WTC11 (cell line): ENCODE measurements around the gene GPR150. TPM values are rescaled to one million over a fixed set of nuclear protein-coding genes. Genes with fewer than 3 reads are reported as not detected.

Source experiments
- ATAC-seq: fragments of 200-7000 bp; cut with Tn5 transposase; 2 replicates; pipeline ENCODE4 v1.10.0; 2021; ENCODE audit warnings: mild to moderate bottlenecking, moderate library complexity
- CTCF ChIA-PET: fragments of 300-600 bp; sonication (Branson Sonifier 250); formaldehyde crosslinking; loops from one replicate; lab custom pipeline; 2021; ENCODE audit warnings: antibody characterized with exemption; lab: Charles Lee
- POLR2A ChIA-PET: fragments of 350-600 bp; sonication (Branson Sonifier 250); formaldehyde crosslinking; loops from one replicate; lab custom pipeline; 2021; ENCODE audit warnings: antibody characterized with exemption; lab: Charles Lee
- DNase-seq: peaks from one replicate; pipeline ENCODE4 v3.0.0; 2021; ENCODE audit warnings: low spot score
- H3K27ac Mint-ChIP-seq: 2 replicates; pipeline ENCODE4 v1.8.0; 2021; ENCODE audit warnings: mixed read lengths
- H3K27me3 Mint-ChIP-seq: 2 replicates; pipeline ENCODE4 v1.8.0; 2021; ENCODE audit warnings: low read depth, mild to moderate bottlenecking, moderate library complexity, mixed read lengths
- H3K36me3 Mint-ChIP-seq: 2 replicates; pipeline ENCODE4 v1.8.0; 2021; ENCODE audit warnings: mixed read lengths
- H3K4me1 Mint-ChIP-seq: 2 replicates; pipeline ENCODE4 v1.8.0; 2022; ENCODE audit warnings: mixed read lengths
- H3K4me3 Mint-ChIP-seq: 2 replicates; pipeline ENCODE4 v1.8.0; 2021; ENCODE audit warnings: mild to moderate bottlenecking, moderate library complexity, mixed read lengths
- H3K9me3 Mint-ChIP-seq: 2 replicates; pipeline ENCODE4 v1.8.0; 2021; ENCODE audit warnings: mixed read lengths
- ARID4B ChIP-seq: sonication (generic); formaldehyde crosslinking; IDR thresholded peaks from 2 replicates; pipeline ENCODE4 v1.8.0; 2023; ENCODE audit warnings: missing genetic modification reagents, mild to moderate bottlenecking, borderline replicate concordance
- EMX1 ChIP-seq: fragments of 250-450 bp; sonication (Bioruptor Pico); IDR thresholded peaks from 2 replicates; pipeline ENCODE4 v1.8.0; 2021; ENCODE audit warnings: mild to moderate bottlenecking
- FOXJ3 ChIP-seq: sonication (generic); formaldehyde crosslinking; IDR thresholded peaks from 2 replicates; pipeline ENCODE4 v1.9.0; 2021; ENCODE audit warnings: missing genetic modification reagents, mild to moderate bottlenecking, borderline replicate concordance
- FOXP1 ChIP-seq: sonication (generic); formaldehyde crosslinking; IDR thresholded peaks from 2 replicates; pipeline ENCODE4 v1.8.0; 2022; ENCODE audit warnings: missing genetic modification reagents, mild to moderate bottlenecking, moderate library complexity, borderline replicate concordance
- GABPB1 ChIP-seq: sonication (generic); formaldehyde crosslinking; IDR thresholded peaks from 2 replicates; pipeline ENCODE4 v1.8.1; 2023; ENCODE audit warnings: mild to moderate bottlenecking, missing genetic modification reagents
- JUN ChIP-seq: sonication (generic); formaldehyde crosslinking; IDR thresholded peaks from 2 replicates; pipeline ENCODE4 v1.8.0; 2023; ENCODE audit warnings: mild to moderate bottlenecking, missing genetic modification reagents
- MAX ChIP-seq: sonication (generic); formaldehyde crosslinking; IDR thresholded peaks from 2 replicates; pipeline ENCODE4 v1.8.0; 2022; ENCODE audit warnings: mild to moderate bottlenecking, missing genetic modification reagents
- NFATC4 ChIP-seq: fragments of 250-450 bp; sonication (Bioruptor Pico); IDR thresholded peaks from 2 replicates; pipeline ENCODE4 v1.9.0; 2021; ENCODE audit warnings: mild to moderate bottlenecking
- NR3C1 ChIP-seq: sonication (generic); formaldehyde crosslinking; conservative IDR thresholded peaks from 2 replicates; pipeline ENCODE4 v1.8.1; 2023; ENCODE audit warnings: low read depth, mild to moderate bottlenecking, missing genetic modification reagents
- ZBTB21 ChIP-seq: sonication (generic); formaldehyde crosslinking; IDR thresholded peaks from 2 replicates; pipeline ENCODE4 v1.8.1; 2023; ENCODE audit warnings: mild to moderate bottlenecking, missing genetic modification reagents, borderline replicate concordance
- ZBTB43 ChIP-seq: sonication (generic); formaldehyde crosslinking; IDR thresholded peaks from 2 replicates; pipeline ENCODE4 v1.8.1; 2023; ENCODE audit warnings: mild to moderate bottlenecking, missing genetic modification reagents
- ZNF263 ChIP-seq: sonication (generic); formaldehyde crosslinking; IDR thresholded peaks from 2 replicates; pipeline ENCODE4 v1.8.1; 2022; ENCODE audit warnings: low read depth, mild to moderate bottlenecking, moderate library complexity, missing genetic modification reagents
- total RNA-seq: library from RNA; stranded (reverse); gene quantifications from 3 replicates; pipeline ENCODE4 v1.2.3, GENCODE V29; 2021
- TF ChIP-seq, protein P1 (sequence below): fragments of 250-450 bp; sonication (Bioruptor Pico); IDR thresholded peaks from 2 replicates; pipeline ENCODE4 v1.8.0; 2021; ENCODE audit warnings: mild to moderate bottlenecking
- TF ChIP-seq, protein P2 (sequence below): sonication (generic); formaldehyde crosslinking; IDR thresholded peaks from 2 replicates; pipeline ENCODE4 v1.8.1; 2023; ENCODE audit warnings: mild to moderate bottlenecking, missing genetic modification reagents, moderate library complexity
- TF ChIP-seq, protein P3 (sequence below): sonication (generic); formaldehyde crosslinking; IDR thresholded peaks from 2 replicates; pipeline ENCODE4 v1.8.0; 2022; ENCODE audit warnings: mild to moderate bottlenecking, missing genetic modification reagents
- TF ChIP-seq, protein P4 (sequence below): sonication (generic); formaldehyde crosslinking; IDR thresholded peaks from 2 replicates; pipeline ENCODE4 v1.8.0; 2022; ENCODE audit warnings: mild to moderate bottlenecking, missing genetic modification reagents
- TF ChIP-seq, protein P5 (sequence below): sonication (generic); formaldehyde crosslinking; IDR thresholded peaks from 2 replicates; pipeline ENCODE4 v1.8.0; 2023; ENCODE audit warnings: missing genetic modification reagents
- TF ChIP-seq, protein P6 (sequence below): fragments of 250-450 bp; sonication (Bioruptor Pico); IDR thresholded peaks from 2 replicates; pipeline ENCODE4 v1.9.0; 2021; ENCODE audit warnings: mild to moderate bottlenecking

The GPR150 gene
- total RNA-seq, 1 experiment from 2014 or later = 0.13 TPM

GRCh38 chr5:95583992-95584391 lies 35.9 kb upstream of the GPR150 start (continued):
- TF ChIP-seq, protein P1, sequence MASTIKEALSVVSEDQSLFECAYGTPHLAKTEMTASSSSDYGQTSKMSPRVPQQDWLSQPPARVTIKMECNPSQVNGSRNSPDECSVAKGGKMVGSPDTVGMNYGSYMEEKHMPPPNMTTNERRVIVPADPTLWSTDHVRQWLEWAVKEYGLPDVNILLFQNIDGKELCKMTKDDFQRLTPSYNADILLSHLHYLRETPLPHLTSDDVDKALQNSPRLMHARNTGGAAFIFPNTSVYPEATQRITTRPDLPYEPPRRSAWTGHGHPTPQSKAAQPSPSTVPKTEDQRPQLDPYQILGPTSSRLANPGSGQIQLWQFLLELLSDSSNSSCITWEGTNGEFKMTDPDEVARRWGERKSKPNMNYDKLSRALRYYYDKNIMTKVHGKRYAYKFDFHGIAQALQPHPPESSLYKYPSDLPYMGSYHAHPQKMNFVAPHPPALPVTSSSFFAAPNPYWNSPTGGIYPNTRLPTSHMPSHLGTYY (CRISPR knock-in tag) = no peak
- TF ChIP-seq EMX1 (CRISPR knock-in tag) (no peak), NR3C1 (CRISPR knock-in tag) (no peak), MAX (CRISPR knock-in tag) (no peak), ZBTB43 (no peak), JUN (CRISPR knock-in tag) (no peak), NFATC4 (CRISPR knock-in tag) (no peak)
- TF ChIP-seq, protein P2, sequence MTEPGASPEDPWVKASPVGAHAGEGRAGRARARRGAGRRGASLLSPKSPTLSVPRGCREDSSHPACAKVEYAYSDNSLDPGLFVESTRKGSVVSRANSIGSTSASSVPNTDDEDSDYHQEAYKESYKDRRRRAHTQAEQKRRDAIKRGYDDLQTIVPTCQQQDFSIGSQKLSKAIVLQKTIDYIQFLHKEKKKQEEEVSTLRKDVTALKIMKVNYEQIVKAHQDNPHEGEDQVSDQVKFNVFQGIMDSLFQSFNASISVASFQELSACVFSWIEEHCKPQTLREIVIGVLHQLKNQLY (CRISPR knock-in tag) = no peak
- TF ChIP-seq, protein P3, sequence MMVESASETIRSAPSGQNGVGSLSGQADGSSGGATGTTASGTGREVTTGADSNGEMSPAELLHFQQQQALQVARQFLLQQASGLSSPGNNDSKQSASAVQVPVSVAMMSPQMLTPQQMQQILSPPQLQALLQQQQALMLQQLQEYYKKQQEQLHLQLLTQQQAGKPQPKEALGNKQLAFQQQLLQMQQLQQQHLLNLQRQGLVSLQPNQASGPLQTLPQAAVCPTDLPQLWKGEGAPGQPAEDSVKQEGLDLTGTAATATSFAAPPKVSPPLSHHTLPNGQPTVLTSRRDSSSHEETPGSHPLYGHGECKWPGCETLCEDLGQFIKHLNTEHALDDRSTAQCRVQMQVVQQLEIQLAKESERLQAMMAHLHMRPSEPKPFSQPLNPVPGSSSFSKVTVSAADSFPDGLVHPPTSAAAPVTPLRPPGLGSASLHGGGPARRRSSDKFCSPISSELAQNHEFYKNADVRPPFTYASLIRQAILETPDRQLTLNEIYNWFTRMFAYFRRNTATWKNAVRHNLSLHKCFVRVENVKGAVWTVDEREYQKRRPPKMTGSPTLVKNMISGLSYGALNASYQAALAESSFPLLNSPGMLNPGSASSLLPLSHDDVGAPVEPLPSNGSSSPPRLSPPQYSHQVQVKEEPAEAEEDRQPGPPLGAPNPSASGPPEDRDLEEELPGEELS (CRISPR knock-in tag) = no peak
- TF ChIP-seq, all 79 proteins: peak for 0

DNA sequence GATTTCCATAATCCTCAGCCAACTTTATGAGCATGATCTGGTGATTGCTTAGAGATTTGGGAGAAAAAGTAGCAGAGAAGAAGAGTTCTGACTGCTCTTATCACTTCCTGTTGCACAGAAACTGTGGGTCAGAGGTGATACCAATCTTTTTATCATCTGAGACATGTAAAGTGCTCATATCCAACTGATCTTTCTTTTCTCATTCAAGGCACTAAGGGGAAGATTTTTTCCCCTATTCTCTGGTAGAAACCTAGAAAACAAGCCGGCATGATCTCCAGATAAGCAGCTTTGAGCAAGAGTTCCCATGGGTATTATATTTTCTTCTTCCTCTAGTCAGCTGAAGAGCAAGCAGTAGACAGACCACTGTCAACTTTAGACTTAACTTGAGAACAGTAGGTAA lies 29.0 kb upstream of the GPR150 start:
- Mint-ChIP-seq H3K4me1 (no peaks in the 10 kb centered on the region; the same call in 1 of the 2 replicates), H3K27ac (no peak overlapping the region), H3K4me3 (no peak overlapping the region), H3K36me3 (no peaks in the 10 kb centered on the region; the same call in 1 of the 2 replicates), H3K9me3 (no peaks in the 10 kb centered on the region), H3K27me3 (no peaks in the 10 kb centered on the region)
- no peak for TF ChIP-seq GABPB1
- no peak for TF ChIP-seq ZBTB21 (CRISPR knock-in tag)
- DNase-seq = no peak
- POLR2A ChIA-PET = no interaction called here
- no peak for ATAC-seq
- CTCF ChIA-PET = no interaction called here

- Mint-ChIP-seq H3K4me3 (no peak overlapping the region), H3K4me1 (no peaks in the 10 kb centered on the region; the same call in 1 of the 2 replicates), H3K36me3 (no peaks in the 10 kb centered on the region; the same call in 1 of the 2 replicates), H3K27me3 (no peaks in the 10 kb centered on the region), H3K9me3 (no peaks in the 10 kb centered on the region), H3K27ac (no peak overlapping the region)
- TF ChIP-seq, protein P3 (CRISPR knock-in tag) = no peak
- TF ChIP-seq, protein P4, sequence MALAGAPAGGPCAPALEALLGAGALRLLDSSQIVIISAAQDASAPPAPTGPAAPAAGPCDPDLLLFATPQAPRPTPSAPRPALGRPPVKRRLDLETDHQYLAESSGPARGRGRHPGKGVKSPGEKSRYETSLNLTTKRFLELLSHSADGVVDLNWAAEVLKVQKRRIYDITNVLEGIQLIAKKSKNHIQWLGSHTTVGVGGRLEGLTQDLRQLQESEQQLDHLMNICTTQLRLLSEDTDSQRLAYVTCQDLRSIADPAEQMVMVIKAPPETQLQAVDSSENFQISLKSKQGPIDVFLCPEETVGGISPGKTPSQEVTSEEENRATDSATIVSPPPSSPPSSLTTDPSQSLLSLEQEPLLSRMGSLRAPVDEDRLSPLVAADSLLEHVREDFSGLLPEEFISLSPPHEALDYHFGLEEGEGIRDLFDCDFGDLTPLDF (CRISPR knock-in tag) = no peak
- TF ChIP-seq, protein P5, sequence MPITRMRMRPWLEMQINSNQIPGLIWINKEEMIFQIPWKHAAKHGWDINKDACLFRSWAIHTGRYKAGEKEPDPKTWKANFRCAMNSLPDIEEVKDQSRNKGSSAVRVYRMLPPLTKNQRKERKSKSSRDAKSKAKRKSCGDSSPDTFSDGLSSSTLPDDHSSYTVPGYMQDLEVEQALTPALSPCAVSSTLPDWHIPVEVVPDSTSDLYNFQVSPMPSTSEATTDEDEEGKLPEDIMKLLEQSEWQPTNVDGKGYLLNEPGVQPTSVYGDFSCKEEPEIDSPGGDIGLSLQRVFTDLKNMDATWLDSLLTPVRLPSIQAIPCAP (CRISPR knock-in tag) = no peak
- TF ChIP-seq, protein P6, sequence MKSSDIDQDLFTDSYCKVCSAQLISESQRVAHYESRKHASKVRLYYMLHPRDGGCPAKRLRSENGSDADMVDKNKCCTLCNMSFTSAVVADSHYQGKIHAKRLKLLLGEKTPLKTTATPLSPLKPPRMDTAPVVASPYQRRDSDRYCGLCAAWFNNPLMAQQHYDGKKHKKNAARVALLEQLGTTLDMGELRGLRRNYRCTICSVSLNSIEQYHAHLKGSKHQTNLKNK (CRISPR knock-in tag) = no peak
- no peak for TF ChIP-seq FOXP1 (CRISPR knock-in tag)
- no peak for TF ChIP-seq JUN (CRISPR knock-in tag)
- no peak for TF ChIP-seq ZNF263
- no peak for TF ChIP-seq ARID4B (CRISPR knock-in tag)
- TF ChIP-seq FOXJ3 (CRISPR knock-in tag) = no peak
- CTCF ChIA-PET = no interaction called here
- POLR2A ChIA-PET = no interaction called here
- no peak for DNase-seq
- no peak for ATAC-seq
Measured at GRCh38 chr5:95591490-95591901, 28.4 kb upstream of the GPR150 start.
